ENCODE results near the gene SIPA1.

GRCh38 chr11:65623177-65623576 lies 14.7 kb upstream of the SIPA1 start:
- TF ChIP-seq SUZ12 (IDR thresholded peaks at IDR 0.05) (no peak), LEF1 (IDR thresholded peaks at IDR 0.05; ENCODE audit: borderline replicate concordance) (no peak), BHLHE40 (IDR thresholded peaks at IDR 0.05; ENCODE audit: borderline replicate concordance) (no peak), TARDBP (IDR thresholded peaks at IDR 0.05) (no peak), FOXM1 (IDR thresholded peaks at IDR 0.05; ENCODE audit: borderline replicate concordance) (no peak), ELF4 (IDR thresholded peaks at IDR 0.05) (no peak), ZNF384 (IDR thresholded peaks at IDR 0.05) (no peak)
- TF ChIP-seq, protein P1, sequence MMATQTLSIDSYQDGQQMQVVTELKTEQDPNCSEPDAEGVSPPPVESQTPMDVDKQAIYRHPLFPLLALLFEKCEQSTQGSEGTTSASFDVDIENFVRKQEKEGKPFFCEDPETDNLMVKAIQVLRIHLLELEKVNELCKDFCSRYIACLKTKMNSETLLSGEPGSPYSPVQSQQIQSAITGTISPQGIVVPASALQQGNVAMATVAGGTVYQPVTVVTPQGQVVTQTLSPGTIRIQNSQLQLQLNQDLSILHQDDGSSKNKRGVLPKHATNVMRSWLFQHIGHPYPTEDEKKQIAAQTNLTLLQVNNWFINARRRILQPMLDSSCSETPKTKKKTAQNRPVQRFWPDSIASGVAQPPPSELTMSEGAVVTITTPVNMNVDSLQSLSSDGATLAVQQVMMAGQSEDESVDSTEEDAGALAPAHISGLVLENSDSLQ (IDR thresholded peaks at IDR 0.05), result no peak

Data from HEK293T (cell line).